Measurements from ENCODE around the gene UCN.
"Not testable (repeated sequence)": the region's sequence is repeated elsewhere in the genome, so short reads cannot be mapped to it uniquely, and the experiment has no call there.

The UCN gene, protein sequence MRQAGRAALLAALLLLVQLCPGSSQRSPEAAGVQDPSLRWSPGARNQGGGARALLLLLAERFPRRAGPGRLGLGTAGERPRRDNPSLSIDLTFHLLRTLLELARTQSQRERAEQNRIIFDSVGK

DNA sequence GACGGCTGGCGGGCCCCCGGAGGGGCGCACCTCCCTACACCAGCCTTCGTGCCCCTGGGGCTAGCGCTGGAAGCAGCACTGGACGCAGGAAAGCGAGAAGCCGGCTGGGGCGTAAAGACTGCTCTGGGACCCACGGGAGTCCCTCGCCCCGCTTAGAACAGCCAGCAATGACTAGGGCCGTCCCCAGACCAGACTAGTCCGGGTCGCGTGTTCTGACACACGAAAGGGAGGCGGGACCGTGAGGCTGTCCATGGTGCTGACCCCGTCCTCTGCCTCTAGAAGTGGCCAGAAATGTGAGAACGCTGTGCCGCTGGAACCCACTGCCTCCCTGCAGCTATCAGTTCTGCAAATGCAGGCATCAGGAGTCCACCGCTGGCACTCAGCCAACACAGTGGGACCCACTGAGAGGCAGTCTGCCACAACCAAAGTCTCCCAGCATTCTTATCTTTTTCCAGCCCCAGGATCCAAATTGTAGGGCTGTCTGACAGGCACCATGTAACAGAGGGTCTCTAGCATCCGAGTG, at the start of gene UCN:
UCN (minus strand) TSS at position 87 of the 523 bp plus-strand sequence. CDS start 550 bp downstream, outside the sequence.
- peak; percentile 59 for DNase-seq (ENCODE audit: low read depth)

DNA sequence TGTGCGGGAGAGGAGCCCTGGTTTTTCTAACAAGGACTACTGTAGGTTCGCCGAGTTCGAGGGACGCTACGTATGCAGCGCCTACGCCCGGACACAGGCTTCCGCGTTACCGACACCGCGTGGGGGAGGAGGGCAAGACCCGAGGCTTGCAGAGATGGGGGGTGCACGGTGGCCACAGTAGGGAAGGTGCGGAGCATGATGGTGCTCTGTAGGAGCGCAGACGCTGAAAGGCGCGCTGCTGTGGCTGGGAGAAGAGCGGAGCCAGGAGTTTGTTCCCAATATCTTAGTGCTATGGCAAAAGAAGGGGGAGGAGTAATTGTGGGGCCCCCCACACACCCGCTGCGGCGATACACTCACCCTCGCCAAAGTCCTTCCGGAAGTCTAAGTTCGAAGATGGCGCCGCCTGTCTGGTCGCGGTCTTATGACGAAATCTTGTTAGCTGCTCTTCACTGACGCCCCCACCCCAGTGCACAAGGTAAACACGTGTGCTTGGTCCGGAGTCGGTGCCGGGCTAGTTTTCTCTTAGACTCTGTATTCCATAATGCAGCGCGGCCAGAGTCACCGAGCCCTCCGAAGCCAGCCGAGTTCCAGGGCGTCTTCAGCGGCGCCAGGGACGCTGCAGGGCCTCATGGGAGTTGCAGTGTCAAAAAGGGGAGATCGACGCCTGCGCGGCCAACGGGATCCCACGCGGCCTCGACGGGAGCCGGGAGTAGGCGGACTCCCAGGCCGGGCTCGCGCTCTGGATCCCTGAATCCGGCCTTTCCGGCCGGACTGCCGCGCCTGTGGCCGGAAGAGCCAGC, 48.3 kb upstream of the UCN start, which contains the start of gene GTF3C2:
GTF3C2 (minus strand) TSS at position 383 of the 800 bp plus-strand sequence. CDS start 13,210 bp downstream, outside the sequence.
- peak; percentile 97 for DNase-seq (ENCODE audit: low read depth)

DNA sequence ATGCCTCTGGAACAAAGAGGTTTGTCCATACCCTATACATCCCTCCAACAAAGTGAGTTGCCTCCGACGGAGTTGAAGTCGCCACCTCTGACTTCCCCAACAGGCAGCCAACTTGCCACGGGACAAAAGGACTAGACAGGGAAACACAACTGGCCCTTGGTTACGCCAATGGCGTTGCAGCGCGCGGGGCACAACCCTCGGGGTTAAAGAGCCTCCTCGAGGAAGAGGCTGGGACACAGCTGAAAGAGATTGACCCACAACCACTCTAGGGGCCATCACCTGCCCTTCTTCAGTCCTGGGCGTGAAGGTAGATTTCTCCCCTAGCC, 47.8 kb upstream of the UCN start:
- DNase-seq (ENCODE audit: low read depth): peak; percentile 74

DNA sequence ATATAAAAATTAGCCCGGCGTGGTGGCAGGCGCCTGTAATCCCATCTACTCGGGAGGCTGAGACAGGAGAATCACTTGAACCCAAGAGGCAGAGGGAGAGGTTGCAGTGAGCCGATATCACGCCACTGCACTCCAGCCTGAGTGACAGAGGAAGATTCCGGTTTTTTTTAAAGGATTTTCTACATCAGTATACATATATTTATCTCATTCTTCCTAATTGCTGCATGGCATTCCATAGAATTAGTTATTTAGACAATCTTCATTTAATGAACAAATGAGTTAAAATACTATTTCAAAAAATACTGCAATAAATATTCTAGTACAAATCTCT, 46.3 kb upstream of the UCN start:
- DNase-seq (ENCODE audit: low read depth): no peak

DNA sequence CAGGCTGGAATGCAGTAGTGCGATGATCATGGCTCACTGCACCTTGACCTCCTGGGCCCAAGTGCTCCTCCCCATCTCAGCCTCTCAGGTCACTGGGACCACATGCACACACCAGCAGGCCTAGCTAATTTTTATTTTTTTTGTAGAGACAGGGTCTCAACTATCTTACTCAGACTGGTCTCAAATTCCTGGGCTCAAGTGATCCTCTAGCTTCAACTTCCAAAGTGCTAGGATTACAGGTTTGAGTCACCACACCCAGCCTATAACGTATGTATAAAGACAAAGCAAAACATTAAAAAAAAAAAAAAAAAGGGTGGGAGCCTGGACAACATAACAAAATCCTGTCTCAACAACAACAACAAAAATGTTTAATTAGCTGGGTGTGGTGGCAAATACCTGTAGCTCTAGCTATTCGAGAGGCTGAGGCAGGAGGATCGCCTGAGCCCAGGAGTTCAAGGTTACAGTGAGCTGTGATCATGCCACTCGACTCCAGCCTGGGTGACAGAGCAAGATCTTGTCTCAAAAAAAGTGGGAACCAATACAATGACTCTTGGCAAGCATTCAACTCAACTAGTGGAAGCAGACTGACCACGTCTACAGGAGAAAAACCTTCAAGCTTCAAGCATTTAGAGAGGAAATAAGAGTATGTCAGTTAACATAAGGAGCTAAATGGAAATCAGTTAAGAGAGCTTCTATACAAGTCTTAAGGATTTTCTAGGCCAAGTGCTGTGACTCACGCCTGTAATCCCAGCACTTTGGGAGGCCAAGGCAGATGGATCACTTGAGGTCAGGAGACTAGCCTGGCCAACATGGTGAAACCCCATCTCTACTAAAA, 45.7 kb upstream of the UCN start:
- DNase-seq (ENCODE audit: low read depth): peak; percentile 24

DNA sequence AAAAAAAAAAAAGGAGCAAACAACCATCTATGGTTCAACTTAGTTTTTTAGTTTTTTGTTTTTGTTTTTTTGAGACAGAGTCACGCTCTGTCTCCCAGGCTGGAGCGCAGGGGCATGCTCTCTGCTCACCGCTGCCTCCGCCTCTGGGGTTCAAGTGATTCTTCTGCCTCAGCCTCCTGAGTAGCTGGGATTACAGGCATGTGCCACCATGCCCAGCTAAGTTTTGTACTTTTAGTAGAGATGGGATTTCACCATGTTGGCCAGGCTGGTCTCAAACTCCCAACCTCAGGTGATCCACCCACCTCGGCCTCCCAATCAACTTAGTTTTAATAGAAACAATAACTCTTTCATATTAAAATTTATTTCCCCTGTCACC, 45.1 kb upstream of the UCN start:
- DNase-seq (ENCODE audit: low read depth): not testable (repeated sequence)

DNA sequence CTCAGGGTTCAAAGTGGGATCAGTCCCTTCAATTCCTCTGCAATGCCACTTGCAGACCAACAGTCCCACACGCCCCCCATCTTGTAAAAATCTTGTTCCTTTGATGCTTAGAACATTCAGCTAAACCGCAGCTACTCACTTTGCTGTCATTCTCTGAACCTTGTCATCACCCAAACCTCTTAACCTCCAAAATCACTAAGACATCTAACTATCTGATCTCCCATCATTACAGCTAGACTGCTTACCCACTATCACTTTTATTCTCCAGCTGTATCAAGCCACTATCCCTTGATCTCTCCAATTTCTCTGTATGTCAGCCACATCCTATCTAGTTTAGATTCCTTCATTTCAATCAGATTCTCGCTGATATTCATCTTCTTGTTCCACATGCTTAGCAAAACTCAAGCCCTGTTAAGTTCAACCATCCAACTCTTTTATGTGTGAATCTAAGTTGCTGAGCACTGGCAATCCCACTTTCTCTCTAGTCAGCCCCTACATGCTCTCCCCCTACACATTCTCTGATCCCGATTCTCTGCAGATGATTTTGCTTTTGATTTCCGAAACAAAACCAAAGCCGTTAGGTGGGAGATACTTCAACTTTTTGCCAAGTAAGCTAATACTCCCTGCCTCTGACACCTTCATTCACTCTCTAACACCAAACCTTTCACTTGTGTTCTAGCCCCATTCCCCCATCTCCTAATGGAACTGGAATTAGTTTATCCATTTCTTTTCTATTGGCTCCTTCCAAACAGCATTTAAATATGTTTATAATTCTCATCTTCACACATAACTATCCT, 43.8 kb upstream of the UCN start:
- no peak for DNase-seq (ENCODE audit: low read depth)

DNA sequence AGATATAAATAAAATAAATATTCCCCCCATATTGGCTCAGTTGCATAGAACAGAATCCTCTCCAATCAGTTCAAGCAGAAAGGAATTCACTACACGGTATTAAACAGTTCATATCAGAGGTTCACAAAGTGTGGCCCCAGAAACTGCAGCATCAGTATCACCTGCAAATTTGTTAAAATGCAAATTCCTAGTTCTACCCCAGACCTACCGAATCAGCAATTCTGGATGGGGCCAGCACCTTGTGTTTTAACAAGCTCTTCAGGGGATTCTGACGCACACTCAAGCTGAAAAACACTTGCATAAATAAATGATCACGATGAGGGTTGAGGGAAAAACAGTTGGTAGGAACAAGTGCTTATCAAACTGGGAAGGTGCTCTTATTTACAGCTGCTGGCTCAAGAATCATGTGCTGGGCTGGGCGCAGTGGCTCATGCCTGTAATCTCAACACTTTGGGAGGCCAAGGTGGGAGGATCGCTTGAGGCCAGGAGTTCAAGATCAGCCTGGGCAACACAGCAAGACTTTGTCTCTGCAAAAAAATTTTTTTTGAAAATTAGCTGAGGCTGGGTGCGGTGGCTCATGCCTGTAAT, 42.0 kb upstream of the UCN start:
- DNase-seq (ENCODE audit: low read depth): no peak

DNA sequence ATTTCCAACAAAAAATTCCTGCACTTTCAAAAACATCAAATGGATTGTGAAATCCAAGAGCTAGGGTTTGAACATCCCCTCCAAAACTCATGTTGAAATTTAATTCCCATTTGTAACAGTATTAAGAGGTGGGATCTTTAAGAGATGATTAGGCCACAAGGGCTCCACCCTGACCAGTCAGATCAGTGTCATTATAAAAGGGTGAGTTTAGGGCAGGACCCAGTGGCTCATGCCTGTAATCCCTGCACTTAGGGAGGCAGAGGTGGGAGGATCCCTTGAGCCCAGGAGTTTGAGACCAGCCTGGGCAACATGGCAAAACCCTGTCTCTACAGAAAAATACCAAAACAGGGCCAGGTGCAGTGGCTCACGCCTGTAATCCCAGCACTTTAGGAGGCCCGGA, 39.4 kb upstream of the UCN start:
- no peak for DNase-seq (ENCODE audit: low read depth)

DNA sequence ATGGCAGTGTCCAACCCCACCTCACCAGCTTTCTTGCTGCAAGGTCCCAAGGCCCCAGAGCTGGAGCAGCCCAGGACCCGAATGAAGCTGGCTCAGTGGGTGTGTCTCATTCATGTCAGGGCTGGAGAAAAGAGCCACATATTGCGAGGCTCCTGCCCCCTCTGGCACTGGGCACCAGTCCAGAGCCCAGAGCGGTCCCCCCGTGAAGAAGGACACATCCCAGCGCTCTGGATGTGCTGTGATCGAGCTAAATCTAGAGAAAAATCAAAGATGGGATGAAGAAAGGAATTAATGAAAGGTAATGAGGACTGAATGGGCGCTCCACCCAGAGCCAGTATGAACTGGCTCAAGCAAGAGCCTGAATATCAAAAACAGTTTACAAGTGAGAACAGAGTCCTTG, 27.9 kb upstream of the UCN start:
- no peak for DNase-seq (ENCODE audit: low read depth)

DNA sequence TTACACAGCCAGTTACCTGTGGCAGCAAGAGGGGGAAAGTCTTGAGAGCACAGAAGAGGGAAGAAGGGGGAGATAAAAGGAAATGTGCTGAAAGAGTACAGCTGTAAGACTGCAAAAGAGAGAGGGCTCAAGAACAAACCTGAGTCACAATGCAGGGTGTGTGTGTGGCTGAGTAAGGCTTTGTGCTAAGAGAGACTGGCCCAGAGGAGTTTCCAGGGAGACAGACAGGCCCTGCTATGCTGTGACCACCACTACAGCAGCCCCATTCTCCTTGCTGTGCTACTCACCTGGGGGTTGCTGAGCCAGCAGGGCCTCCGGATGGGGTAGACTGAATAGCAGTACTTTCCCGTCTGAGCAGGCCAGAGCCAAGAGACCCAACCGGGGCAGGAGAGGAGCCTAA, 27.1 kb upstream of the UCN start:
- DNase-seq (ENCODE audit: low read depth): no peak

DNA sequence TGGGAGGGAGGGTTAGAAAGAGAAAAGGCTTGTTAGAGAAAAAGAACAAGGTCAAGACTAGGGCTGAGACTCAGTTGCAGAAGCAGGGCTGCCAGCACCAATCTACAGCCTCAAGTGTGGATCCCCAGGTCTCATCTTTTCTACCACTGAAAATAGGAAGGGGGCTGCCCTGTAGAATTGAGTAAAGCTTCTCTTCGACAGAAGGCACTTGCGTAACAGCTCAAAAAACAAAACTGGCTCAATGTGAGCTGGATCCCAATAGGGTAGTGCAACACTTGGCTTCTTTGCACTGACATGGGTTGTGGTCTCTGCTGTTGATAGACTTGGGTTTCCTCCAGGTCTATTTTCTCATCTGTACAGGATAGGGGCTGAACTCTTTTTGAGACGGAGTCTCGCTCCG, 16.5 kb upstream of the UCN start:
- DNase-seq (ENCODE audit: low read depth): no peak

DNA sequence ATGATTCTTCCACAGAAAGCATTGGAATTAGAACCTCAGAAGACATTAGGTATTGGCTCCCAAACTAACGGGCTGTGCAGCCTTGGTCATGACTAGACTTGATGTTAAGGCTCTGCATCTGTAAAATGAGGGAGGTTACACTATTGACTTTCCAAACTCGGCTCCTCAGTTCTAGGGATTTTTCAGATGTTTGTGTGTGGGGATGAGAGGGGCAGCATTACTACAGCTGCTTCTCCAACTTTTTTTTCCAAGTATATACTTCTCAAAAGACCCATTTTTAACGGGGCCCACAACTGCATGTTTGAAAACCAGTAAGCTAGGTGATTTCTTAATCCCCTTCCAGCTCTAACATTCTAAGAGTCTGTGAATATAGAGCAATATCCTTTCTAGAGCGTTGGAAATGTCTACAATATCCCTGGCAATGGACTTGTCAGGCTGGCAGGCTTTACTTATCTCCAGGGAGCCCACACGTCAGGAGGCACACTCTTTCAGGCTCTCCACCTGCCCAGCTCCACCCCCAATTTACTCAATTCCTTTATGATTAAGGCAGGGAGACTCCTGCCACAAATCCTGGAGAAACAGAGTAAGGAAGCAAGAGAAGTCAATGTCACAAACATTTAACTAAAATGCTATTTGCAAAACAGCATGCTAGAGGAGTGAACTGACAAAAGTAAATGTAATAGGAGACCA, 15.5 kb upstream of the UCN start:
- DNase-seq (ENCODE audit: low read depth): no peak

DNA sequence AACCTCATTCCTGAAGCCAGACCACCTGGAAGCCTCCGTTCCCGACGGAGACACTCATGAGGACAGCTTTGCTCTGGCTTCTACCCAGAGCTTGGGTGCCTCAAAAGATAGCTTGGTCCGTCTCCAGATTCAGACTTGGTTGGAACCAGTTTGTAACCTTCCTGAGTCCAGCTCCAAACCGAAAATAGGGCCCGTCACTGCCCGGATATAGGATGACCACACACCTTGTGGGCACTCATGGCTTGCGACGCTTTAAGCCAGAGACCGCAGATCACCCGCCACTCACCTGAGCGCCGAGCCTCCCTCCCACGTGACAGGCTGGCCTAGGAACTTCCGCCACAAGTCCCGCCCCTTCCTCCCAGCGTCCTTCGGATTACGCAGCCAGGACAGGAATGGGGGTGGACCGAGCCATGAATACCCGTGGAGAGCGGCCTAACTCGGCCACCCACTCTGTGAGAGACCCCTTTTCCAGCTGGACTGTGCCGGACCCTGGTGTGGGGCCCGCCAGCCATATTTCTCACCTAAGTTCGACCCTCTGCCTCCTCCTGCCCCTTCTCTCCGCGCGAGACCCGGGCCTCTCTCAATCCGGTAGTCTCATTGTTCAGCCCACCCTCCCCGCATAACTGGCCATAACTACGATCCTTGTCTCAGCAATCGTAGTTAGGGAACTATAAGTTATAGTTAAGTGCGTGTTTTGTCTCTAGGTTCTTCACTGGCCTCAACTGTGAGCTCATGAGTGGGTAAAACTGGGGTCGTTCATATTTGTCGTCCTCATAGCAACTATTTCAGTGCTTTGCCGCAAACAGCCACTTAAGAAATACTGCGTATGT, 14.7 kb upstream of the UCN start, which contains the start of gene MPV17:
MPV17 (minus strand) TSS at position 332 of the 830 bp plus-strand sequence. CDS start 580 bp downstream, outside the sequence.
- peak; percentile 91 for DNase-seq (ENCODE audit: low read depth)

DNA sequence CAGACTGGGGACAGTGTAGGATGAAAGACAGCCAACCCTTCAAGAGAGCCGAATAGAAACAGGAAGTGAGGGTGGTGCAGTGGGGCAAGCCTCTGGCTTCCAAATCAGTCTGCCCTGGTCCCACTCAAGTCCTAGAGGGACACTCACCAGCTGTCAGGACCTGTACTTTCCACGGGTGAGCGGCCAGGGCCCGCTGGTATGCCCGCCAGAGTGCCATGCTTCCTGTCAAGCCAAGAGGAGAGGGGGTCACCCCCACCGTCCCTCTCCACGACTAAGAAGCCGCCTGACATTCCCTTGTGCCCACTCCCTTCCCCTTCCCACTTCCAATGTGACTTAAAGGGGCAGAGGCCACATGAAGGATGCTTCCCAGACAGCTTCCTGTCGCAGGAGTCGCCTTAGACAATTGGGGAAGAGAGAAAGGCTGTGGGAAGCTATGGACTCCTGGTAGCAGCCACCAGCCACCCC, 14.1 kb upstream of the UCN start:
- DNase-seq (ENCODE audit: low read depth): peak; percentile 25

DNA sequence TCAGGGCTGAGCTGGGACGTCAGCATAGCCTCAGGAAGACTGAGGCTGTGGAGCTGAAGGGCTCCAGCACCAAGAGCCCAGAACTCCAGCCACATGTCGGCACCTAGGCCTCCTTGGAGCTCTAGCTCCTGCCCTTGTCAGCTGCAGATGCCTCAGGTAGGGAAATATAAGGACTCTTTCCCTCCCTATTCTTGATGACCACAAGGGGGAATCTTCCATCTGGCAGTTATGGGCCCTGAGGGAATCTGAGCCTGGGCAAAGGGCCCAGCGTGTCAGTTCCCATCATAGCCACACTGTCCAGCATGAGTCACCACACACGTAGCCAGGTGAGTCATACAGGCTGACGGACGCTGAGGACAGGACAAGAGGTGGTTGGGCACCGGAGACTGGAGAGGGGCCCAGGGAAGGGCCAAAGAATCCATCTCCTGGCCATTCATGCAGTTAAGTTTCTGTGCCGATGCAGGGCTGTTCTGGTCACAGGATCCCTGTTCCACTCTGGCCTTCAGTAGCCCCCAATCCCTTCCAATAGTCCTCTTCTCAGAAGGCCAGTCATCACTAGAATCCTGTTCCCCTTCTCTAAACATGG, 12.8 kb upstream of the UCN start:
- peak; percentile 99 for DNase-seq (ENCODE audit: low read depth)

DNA sequence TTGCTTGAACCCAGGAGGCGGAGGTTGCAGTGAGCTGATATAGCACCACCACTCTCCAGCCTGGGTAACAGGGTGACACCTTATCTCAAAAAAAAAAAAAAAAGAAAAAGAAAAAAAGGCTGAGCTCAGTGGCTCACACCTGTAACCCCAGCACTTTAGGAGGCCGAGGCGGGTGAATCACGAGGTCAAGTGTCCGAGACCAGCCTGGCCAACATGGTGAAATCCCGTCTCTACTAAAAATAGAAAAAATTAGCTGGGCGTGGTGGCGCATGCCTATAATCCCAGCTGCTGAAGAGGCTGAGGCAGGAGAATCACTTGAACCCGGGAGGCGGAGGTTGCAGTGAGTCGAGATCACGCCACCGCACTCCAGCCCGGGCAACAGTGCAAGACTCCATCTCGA, 11.6 kb upstream of the UCN start:
- DNase-seq (ENCODE audit: low read depth): not testable (repeated sequence)

DNA sequence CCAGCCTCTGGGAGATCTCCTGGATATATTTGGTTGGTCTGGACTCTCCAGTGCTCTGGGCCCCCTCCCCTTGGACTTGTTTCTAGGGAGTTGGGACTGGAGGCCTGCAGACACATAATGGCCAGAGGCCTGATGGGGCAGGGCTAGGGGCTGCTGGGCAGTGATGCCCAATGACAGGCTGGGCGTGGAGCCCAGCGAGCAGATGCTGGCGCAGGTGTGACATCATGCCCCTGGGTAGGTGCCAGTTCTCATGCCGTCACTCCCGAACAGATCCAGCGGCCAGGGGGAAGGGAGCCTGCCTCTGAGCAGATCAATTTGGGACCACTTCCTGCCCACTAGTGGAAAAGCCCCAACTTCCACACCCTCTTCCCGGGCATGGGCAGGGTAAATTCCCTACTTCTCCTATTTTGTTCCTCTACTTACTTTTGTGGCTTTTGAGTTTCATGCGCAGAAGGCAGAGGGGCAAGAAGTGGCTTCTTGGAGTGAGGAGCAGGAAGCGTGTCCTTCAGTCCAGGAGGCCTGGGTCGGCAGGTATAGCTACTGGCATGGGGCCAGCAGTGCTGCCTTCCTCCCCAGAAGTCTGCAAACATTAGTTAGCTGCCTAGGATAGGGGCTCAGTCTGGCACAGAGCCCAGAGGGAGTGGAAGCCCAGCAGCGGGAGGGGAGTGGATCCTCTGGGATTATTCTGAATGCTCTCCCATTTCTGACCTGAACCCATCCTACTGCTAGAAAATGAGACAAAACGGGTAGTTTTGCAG, 8.6 kb upstream of the UCN start:
- no peak for DNase-seq (ENCODE audit: low read depth)

DNA sequence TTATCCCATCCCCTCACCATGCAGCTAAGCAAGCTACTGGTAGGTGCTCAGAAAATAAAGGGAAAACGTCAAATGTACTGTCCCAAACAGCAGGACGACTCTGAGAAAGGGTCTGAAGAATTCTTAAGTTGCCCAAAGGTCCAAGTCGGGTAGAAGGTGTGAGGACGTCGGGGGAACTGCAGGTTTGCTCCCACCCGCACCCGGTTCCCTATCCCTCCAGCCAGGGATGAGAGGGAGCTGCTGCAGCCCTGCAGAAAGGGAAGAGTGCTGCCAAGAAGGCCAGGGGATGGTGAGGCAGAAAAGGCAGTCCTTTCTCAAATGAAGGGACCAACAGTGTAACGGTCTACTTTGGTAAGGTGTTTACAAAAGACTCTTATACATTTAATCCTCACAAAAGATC, 6.9 kb upstream of the UCN start:
- no peak for DNase-seq (ENCODE audit: low read depth)

Data from EH (cell line).